GM12891 (cell line): Measurements from ENCODE around the gene KLHL21.

Source experiments
- POLR2A ChIP-seq: IDR thresholded peaks from 2 replicates; pipeline ENCODE4 v1.6.1; 2011; ENCODE audit warnings: low read depth, low read length, control low read depth
- POLR2AphosphoS5 ChIP-seq: IDR thresholded peaks from 2 replicates; pipeline ENCODE4 v1.6.1; 2011; ENCODE audit warnings: low read depth, low read length, control low read depth
- TAF1 ChIP-seq: IDR thresholded peaks from 2 replicates; pipeline ENCODE4 v1.6.1; 2011; ENCODE audit warnings: low read depth, low read length, control low read depth

DNA sequence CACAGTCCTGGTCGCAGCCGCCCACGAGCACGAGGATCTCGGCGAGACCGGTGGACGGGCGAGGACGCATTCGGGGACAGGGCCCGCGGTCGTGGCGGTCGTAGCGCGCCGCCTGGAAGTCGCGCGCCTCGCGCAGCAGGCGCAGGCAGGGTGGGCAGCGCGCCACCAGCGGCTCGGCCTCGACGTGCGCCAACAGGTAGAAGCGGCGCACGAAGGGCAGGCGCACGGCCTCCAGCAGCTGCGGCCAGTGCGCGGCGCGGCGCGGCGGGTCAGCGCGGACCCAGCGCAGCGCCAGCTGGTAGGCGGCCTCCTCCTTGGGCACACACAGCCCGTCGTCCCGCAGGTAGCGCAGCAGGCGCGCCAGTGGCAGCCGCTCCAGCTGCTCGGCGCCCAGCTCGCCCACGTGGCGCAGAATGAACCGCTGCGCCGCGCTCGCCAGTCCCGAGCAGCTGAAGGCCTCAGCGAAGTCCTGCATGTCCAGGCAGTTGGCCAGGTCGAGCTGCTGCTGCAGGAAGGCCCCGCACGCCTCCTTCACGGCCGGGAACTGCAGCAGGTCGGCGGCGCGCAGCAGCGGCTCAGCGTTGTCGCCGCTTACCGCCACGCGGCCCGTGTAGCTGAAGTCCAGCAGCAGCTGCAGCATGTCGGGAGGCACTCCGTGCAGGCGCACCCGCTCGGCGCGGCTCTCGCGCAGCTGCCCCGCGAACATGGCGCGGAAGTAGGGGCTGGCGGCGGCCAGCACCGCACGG, 573 bp downstream of the KLHL21 start:
- TF ChIP-seq POLR2AphosphoS5 (0 out of 2 replicates have a peak, but pooled peaks have one; percentile 15), TAF1 (peak; percentile 52; the same call in 1 of the 2 replicates), POLR2A (no peak)
